Measurements from ENCODE around the gene MOSMO.
"Not testable (repeated sequence)": the region's sequence is repeated elsewhere in the genome, so short reads cannot be mapped to it uniquely, and the experiment has no call there.

Gene MOSMO

DNA sequence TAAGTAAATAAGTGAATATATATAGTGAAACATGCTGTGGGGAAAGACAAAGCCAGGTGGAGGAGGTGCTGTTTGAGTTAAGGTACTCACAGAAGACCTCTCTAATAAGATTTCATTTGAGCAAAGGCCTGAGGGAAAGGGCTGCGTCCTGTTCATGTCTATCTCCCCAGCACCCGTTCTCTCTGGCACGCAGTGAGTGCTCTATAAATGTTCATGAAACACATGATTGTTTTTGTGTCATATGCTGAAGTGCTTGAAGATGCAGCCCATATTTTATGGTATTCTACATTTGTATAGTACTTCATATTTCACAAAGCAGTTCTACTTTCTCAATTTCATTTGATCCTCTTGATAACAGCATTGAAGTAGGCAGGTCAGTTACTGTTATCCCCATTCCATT, 85.4 kb downstream of the MOSMO start:
- DNase-seq (ENCODE audit: low read depth in 2 of 2): no peak

DNA sequence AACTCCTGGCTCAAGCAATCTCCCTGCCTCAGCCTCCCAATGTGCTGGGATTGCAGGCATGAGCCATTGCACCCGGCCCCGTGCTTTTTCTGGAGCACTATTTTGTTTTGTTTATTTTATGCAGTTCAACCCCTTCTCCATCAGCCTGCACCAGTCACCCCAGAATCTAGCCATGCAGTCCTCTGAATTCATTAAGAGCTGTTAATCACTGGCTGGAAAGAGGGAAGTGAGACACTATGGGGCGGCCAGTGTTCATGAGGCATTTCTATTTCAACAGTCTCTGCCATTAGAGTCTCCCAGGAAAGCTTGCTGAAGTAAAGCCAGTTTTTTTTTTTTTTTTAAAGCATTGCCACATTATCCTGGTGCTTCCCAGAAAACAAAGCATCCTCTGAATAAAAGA, 86.1 kb downstream of the MOSMO start:
- DNase-seq (ENCODE audit: low read depth in 2 of 2): no peak

DNA sequence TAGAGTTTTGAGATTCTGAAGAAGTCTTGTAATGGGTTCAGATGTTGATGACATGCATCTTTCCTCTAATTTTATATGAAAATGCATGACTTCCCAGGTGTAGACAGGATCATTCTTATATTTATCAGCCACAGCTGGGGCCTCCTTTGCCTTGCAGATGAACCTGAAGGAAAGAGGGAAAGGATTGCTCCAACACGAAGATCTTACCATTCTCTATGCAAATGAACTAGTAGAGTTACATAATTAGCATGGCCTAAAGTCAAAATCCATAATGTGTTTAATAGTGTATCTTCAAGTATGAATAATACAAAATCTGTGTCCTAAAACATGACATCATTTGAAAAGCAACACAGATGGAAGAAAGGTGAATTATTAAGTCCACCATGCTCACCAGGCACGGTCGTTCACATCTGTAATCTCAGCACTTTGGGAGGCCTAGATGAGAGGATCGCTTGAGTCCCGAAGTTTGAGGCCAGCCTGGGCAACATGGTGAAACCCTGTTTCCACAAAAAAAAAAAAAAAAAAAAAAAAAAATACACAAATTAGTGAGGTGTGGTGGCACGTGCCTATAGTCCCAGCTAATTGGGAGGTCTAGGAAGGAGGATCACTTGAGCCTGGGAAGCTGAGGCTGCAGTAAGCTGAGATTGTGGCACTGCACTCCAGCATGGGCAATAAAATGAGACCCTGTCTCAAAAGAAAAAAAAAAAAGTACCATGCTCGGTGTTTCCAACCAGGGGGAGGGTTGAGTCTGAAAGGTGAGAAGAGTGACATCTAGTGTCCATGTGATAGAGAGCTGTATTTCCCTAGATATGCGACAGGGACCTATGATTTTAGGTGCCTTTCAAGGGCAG, 90.7 kb downstream of the MOSMO start:
- DNase-seq (ENCODE audit: low read depth in 2 of 2): no peak

DNA sequence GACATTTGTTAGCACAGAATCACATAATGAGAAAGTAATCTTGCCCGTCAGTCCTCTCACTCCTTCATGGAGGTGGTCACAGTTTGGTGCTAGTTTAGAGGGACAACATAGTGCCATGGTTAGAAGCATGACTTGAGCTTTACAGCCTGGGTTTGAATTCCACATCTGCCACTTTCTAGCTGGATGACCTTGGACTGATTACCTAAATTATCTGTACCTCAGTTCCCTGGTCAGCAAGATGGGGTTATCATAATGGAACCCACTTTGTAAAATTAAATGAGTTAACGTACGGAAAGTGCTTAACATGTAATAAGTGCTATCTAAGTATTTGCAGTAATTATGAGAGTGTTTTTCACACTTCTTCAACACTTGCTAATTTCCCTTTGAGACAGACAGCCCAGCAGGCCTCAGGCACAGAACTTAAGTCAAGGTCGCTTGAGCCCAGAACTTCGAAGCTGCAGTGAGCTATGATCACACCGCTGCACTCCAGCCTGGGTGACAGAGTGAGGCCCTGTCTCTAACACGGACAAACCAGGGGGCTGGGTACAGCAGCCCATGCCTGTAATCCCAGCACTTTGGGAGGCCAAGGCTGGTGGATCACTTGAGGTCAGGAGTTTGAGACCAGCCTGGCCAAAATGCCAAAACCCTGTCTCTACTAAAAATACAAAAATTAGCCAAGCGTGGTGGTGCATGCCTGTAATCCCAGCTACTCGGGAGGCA, 91.5 kb downstream of the MOSMO start:
- DNase-seq (ENCODE audit: low read depth in 2 of 2): no peak

DNA sequence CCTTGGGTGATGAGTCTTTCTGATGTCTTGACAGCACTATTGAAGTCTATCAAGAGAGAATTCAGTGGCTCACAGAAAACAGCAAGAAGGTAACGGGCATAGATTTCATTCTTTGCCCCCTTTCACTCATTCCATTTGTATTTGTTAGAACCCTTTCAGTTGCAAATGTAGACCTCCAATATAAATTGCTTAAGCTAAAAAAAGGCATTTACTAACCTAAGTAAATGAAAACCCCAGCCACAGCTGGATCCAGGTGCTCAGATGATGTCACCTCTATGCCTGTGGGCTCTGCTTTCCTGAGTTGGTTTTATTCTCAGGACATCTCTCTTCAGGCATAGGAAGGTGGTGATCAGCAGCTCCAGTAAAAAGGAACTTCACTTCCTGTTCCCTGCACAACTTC, 95.5 kb downstream of the MOSMO start:
- DNase-seq (ENCODE audit: low read depth in 2 of 2): no peak

DNA sequence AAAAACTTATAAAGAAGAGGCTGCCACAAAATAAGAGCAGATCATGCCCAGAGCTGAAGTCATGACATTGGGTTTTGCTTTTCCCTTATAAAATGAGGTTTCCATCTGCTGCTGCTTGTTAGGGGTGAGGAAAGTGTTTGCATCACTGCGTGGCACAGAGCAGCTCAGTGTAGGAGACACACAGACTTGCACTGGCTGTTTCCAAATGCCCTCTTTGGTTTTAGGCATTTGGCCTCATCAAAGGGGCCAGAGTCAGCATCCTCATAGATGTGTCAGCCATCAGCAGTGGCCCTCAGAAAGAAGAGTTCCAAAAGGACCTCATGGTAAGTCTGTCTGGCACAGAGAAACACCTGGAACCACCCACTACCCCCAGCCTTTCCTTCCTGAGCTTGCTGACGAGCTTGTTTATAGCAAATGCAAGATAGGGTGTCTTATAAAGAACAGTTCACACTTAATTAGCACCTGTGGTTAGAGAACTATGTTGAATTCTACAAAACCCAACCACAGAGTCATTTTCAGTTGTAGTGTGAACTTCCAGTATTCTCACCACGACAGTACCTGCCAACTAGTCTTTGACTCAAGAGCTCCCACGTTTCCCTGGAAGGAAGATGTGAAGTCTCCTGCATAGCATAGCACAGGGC, 101.5 kb downstream of the MOSMO start:
- DNase-seq (ENCODE audit: low read depth in 2 of 2): no peak

DNA sequence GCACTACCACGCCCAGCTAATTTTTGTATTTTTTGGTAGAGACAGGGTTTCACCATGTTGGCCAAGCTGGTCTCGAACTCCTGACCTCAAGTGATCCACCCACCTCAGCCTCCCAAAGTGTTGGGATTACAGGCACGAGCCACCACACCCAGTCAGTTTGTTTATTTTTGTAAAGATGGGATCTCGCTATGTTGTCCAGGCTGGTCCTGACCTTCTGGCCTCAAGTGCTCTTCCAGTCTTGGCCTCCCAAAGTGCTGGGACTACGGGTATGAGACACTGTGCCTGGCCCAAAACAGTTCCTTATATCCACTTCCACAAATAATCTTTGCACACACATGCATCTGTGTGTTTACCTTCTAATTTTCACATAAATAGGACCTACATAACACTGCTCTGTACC, 103.7 kb downstream of the MOSMO start:
- not testable (repeated sequence) for DNase-seq (ENCODE audit: low read depth in 2 of 2)

DNA sequence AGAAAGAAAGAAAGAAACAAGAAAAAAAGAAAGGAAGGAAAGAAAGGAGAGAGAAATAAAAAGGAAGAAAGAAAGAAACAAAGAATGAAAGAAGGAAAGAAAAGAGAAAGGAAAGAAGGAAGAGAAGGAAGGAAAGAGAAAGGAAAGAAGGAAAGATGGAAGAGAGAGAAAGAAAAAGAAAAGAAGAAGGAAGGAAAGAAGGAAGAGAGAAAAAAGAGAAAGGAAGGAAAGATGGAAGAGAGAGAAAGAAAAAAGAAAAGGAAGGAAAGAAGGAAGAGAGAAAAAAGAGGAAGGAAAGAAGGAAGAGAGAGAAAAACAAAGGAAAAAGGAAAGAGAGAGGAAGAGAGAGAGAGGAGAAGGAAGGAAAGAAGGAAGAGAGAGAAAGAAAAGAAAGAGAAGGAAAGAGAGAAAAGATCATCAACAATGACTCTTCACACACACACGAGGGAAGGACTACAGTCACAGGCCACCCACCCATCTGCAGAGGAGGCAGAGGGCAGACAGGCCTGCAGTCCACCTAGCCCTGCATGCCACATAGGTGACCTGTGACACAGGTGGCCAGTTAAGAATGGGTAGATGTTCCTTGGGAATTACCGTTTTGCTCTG, 108.3 kb downstream of the MOSMO start:
- DNase-seq (ENCODE audit: low read depth in 2 of 2): no peak

DNA sequence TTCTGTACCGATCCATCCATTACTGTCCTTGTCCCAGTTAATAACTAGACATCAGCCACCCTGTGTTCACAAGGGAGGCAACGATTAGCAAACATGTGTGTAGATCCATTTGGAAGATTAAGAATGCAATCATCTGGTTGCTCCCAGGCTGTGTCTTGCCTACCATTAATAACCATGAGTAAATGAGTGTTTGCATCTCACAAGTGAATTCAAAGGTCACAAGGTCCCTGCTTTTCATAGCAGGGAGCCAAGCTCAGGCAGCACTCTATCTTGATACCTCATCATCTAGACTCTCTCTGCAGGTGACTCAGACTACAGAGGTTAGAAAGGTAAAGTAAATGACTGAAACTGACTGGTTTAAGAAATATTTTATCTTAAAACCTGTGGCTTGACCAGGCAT, 109.7 kb downstream of the MOSMO start:
- DNase-seq (ENCODE audit: low read depth in 2 of 2): no peak

DNA sequence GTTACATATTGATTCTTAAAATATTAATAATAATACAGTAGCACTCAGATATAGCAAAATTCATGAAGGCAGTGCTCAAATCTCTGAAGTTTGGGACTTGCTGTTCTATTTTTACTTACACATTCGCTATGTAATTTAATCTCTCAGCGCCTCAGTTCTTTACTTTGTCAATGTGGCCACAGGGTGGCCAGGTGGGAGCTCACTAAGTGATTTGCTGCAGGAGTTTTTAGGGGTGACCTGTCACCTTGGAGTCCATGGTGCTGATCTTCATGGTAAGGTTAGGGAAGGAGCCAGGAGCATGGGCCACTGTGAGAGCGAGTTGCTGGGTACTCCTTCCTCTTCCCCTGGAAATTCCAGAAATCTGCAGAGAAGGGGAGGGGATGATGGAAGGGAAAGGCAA, 112.5 kb downstream of the MOSMO start:
- no peak for DNase-seq (ENCODE audit: low read depth in 2 of 2)

DNA sequence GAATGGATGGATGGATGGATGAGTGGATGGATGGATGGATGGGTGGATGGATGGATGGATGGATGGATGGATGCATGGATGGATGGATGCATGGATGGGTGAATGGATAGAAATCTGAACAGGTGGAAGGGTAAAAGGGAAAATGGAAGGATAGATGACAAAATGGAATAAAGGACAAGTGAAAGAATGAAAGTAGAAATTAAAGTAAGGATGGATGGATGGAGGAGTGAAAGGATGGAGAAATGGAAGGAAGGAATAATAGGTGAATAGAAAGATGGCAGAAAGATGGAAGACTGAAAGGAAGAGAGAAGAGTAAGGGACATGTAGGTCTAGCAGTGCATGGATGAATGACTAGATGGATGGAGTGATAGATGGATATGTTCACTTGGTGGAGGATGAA, 114.3 kb downstream of the MOSMO start:
- DNase-seq (ENCODE audit: low read depth in 2 of 2): no peak

DNA sequence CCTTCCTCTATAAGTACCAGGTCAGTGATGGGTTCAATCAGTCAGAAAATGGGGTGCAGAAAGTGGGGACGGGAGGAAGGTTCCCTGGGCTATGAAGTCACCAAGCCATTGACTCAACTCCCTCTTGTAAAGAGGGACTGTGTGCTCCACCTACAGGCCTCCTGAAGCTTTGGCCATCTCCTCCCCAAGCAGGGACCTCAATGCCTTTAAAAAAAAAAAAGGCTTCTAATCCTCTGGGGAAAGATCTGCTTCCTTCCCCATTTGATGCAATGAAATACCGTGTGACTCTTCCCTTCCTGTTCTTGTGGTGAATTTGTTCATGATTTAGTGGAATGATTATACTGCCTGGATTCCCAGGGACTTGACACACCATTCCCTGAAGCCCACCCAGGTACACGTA, 115.2 kb downstream of the MOSMO start:
- DNase-seq (ENCODE audit: low read depth in 2 of 2): no peak

DNA sequence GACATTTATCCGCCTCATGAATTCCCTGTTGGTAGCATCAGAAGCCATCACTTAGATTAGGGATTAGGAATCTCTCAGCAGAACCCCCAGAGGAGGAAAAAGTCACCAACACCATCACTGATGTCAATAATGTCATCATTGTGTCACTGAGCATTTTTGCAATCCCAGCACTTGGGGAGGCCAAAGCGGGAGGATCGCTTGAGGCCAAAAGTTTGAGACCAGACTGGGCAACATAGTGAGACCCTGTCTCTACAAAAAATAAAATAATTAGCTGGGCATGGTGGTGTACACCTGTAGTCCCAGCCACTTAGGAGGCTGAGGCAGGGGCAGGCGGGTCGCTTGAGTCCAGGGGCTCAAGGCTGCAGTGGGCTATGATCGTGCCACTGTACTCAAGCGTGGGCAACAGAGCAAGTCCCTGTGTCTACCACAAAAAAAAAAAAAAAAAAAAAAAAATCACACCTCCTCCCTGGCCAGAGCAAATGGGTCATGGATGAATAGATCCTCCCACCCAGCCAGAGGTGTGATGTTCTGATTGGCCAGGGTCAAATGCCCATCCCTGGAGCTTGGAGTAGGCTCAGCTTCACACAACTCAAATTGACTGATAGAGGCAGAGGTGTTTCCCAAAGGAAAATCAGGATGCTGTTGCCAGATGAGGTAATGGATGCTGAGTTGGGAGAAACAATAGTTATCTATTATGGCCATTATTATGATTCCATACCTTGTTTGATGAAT, 116.0 kb downstream of the MOSMO start:
- no peak for DNase-seq (ENCODE audit: low read depth in 2 of 2)

DNA sequence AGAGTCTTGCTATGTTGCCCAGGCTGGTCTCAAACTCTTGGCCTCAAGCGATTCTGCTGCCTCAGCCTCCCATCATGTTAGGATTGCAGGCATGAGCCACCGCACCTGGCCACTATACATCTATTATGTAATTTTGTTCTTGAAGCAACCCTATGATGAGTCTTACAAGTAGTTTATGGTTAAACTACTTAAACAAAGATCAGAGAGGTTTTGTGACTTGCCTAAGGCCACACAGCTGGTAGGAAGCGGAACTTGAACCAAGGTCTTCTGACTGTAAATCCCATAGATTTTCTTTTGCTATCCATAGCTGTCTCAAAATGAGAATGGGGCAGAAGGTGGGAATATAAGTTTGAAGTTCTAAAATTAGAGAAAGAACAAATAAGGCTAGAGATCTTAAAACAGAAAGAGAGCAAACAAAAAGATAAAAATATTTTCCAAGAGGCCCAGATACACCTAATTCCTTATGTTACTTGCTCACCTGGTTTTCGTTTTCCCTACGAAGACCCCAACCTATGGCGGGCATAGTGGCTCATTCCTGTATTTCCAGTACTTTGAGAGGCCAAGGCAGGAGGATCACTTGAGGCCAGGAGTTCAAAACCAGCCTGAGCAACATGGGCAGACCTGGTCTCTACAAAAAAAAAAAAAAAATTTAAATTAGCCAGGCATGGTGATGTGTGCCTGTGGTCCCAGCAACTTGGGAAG, 116.8 kb downstream of the MOSMO start:
- no peak for DNase-seq (ENCODE audit: low read depth in 2 of 2)

DNA sequence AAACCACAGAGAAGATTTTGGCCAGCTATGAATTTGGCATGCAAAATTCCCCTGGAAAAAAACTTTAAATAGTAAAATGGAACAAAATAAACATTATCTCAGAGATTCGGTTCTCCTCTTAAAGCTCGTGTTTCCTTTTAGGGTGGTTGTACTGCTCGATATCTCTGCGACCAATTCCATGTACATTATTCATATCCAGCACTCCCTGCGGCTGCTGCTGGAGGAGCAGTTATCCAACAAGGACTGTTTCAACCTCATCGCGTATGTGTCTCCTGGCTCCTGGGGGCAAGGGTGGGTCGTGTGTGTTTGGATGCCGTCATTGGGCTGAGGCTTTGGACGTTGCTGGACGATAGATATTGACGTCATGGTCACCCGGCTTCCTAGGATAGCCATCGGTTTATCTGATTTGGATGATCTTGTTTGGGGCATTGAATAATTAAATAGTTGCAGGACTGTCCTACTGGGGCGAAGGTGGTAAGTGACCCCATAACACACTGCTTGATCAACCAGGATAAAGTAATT, 118.2 kb downstream of the MOSMO start:
- no peak for DNase-seq (ENCODE audit: low read depth in 2 of 2)

DNA sequence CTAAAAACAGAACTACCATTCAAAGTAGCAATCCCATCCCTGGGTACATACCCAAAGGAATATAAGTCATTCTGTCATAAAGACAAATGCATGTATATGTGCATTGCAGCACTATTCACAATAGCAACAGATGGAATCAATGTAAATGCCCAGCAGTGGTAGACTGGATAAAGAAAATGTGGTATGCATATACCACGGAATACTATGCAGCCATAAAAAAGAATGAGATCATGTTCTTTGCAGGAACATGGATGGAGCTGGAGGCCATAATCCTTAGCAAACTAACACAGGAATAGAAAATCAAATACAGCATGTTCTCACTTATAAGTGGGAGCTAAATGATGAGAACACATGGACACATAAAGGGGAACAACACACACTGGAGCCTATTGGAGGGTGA, 120.6 kb downstream of the MOSMO start:
- not testable (repeated sequence) for DNase-seq (ENCODE audit: low read depth in 2 of 2)

DNA sequence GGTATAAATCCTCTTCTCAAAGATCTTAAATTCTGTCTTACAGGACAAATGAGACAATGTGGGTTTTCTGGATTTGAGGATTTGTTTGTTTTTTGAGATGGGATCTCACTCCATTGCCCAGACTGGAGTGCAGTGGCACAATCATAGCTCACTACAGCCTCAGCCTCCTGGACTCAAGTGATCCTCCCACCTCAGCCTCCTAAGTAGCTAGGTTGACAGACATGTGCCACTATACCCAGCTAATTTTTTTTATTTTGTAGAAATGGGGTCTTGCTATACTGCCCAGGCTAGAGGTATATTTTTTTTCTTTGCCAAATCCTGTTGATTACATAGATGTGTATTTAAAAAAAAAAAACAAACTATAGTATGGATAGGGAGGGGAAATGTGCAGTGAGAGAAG, 122.6 kb downstream of the MOSMO start:
- no peak for DNase-seq (ENCODE audit: low read depth in 2 of 2)

DNA sequence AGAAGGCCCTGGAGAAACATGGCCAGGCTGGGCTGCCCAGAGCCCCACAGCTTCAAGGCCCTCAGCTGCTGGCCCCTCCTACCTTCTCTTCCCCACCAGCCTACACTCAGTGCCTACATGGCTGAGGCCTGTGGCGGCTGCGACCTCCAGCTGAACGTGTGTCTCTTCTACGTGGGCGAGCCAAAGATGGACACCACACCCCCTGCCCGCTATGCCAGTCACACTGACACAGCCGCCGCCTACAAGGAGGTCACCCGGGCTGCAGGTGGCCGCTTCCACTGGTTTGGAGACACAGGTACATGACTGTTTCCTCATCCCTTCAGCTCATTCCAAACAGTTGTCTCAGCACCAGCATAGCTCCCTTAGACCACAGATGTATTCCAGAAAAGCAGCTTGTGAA, 124.9 kb downstream of the MOSMO start:
- no peak for DNase-seq (ENCODE audit: low read depth in 2 of 2)
